OCI-LY1 (cell line): Measurements from ENCODE around the gene MRPL22.

Experiments
- EZH2 ChIP-seq: fragments of 200-600 bp; sonication (generic), shearing (Covaris generic); IDR thresholded peaks from 2 replicates; pipeline ENCODE4 v1.8.0; 2017; ENCODE audit warnings: borderline replicate concordance, mixed run types, mild to moderate bottlenecking, antibody characterized with exemption, low read length, moderate library complexity, mixed read lengths
- TF ChIP-seq, protein P1 (sequence below): fragments of 200-600 bp; sonication (generic), shearing (Covaris generic); IDR thresholded peaks from 2 replicates; pipeline ENCODE4 v1.5.1; 2017; ENCODE audit warnings: mild to moderate bottlenecking, antibody characterized with exemption, low read length, moderate library complexity, mixed read lengths

- no peak for TF ChIP-seq EZH2
- TF ChIP-seq, protein P1, sequence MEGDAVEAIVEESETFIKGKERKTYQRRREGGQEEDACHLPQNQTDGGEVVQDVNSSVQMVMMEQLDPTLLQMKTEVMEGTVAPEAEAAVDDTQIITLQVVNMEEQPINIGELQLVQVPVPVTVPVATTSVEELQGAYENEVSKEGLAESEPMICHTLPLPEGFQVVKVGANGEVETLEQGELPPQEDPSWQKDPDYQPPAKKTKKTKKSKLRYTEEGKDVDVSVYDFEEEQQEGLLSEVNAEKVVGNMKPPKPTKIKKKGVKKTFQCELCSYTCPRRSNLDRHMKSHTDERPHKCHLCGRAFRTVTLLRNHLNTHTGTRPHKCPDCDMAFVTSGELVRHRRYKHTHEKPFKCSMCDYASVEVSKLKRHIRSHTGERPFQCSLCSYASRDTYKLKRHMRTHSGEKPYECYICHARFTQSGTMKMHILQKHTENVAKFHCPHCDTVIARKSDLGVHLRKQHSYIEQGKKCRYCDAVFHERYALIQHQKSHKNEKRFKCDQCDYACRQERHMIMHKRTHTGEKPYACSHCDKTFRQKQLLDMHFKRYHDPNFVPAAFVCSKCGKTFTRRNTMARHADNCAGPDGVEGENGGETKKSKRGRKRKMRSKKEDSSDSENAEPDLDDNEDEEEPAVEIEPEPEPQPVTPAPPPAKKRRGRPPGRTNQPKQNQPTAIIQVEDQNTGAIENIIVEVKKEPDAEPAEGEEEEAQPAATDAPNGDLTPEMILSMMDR, result no peak
Observed at GRCh38 chr5:154997746-154998145, 56.9 kb downstream of the MRPL22 start.
